Sigmoid colon (tissue), 4 donors: Measurements from ENCODE around the gene PTCHD1.

Experiments
- EP300 ChIP-seq, 4 donors: sonication (generic); formaldehyde crosslinking; IDR thresholded peaks; one replicate each; pipeline ENCODE4 v1.6.1; 2017; ENCODE audit warnings: antibody characterized with exemption in 4 of 4
- POLR2A ChIP-seq, 2 donors: fragments of 450-650 bp; IDR thresholded peaks; one replicate each; pipeline ENCODE4 v1.6.1; 2016; ENCODE audit warnings: antibody characterized with exemption in 2 of 2, mild to moderate bottlenecking in 2 of 2, moderate library complexity in 2 of 2
- POLR2AphosphoS5 ChIP-seq, 4 donors: sonication (generic); formaldehyde crosslinking; IDR thresholded peaks; one replicate each; pipeline ENCODE4 v1.6.1; 2017; ENCODE audit warnings: antibody characterized with exemption in 4 of 4
- TF ChIP-seq, protein P1 (sequence below), 4 experiments: fragments of 450-650 bp in 3 of 4; fragments of 200-600 bp in 1 of 4; IDR thresholded peaks; one replicate each; pipeline ENCODE4 v1.5.1; 2016 to 2019; ENCODE audit warnings: antibody characterized with exemption in 4 of 4, mild to moderate bottlenecking in 3 of 4, moderate library complexity in 2 of 4

DNA sequence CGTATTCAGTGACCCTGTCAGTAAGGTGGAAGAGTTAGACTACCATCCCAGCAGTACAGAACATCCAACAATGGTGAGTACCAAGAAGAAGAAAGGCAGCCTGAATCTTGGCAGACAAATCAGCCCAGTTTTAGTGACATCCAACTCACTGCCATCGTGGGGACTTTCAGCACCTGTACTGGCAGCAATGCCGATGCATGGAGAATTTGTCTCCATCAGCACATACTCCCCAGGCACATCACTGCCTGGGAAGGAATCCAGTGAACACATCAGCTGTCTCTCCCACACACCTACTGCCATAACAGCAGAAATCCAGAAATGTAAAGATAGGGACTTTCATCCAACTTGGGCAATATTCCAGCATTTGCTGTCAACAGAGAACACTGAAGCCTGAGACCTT, 29.8 kb downstream of the PTCHD1 start:
- TF ChIP-seq, protein P1, sequence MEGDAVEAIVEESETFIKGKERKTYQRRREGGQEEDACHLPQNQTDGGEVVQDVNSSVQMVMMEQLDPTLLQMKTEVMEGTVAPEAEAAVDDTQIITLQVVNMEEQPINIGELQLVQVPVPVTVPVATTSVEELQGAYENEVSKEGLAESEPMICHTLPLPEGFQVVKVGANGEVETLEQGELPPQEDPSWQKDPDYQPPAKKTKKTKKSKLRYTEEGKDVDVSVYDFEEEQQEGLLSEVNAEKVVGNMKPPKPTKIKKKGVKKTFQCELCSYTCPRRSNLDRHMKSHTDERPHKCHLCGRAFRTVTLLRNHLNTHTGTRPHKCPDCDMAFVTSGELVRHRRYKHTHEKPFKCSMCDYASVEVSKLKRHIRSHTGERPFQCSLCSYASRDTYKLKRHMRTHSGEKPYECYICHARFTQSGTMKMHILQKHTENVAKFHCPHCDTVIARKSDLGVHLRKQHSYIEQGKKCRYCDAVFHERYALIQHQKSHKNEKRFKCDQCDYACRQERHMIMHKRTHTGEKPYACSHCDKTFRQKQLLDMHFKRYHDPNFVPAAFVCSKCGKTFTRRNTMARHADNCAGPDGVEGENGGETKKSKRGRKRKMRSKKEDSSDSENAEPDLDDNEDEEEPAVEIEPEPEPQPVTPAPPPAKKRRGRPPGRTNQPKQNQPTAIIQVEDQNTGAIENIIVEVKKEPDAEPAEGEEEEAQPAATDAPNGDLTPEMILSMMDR (IDR thresholded peaks at IDR 0.05): no peak
- TF ChIP-seq POLR2A (IDR thresholded peaks at IDR 0.05) (no peak), POLR2AphosphoS5 (IDR thresholded peaks at IDR 0.05) (no peak), EP300 (IDR thresholded peaks at IDR 0.05) (no peak)
